AG09319 (cell line): ENCODE data around the gene SLC25A1.

Experiments
- DNase-seq: peaks from one replicate; pipeline ENCODE4 v3.0.0-alpha.2; 2010; ENCODE audit warnings: low read depth; ENCODE audit errors: extremely low read depth
- TF ChIP-seq, protein P1 (sequence below): IDR thresholded peaks from 2 replicates; pipeline ENCODE4 v1.5.1; 2011; ENCODE audit warnings: low read depth, mild to moderate bottlenecking, inconsistent platforms, low read length, moderate library complexity

Gene SLC25A1

DNA sequence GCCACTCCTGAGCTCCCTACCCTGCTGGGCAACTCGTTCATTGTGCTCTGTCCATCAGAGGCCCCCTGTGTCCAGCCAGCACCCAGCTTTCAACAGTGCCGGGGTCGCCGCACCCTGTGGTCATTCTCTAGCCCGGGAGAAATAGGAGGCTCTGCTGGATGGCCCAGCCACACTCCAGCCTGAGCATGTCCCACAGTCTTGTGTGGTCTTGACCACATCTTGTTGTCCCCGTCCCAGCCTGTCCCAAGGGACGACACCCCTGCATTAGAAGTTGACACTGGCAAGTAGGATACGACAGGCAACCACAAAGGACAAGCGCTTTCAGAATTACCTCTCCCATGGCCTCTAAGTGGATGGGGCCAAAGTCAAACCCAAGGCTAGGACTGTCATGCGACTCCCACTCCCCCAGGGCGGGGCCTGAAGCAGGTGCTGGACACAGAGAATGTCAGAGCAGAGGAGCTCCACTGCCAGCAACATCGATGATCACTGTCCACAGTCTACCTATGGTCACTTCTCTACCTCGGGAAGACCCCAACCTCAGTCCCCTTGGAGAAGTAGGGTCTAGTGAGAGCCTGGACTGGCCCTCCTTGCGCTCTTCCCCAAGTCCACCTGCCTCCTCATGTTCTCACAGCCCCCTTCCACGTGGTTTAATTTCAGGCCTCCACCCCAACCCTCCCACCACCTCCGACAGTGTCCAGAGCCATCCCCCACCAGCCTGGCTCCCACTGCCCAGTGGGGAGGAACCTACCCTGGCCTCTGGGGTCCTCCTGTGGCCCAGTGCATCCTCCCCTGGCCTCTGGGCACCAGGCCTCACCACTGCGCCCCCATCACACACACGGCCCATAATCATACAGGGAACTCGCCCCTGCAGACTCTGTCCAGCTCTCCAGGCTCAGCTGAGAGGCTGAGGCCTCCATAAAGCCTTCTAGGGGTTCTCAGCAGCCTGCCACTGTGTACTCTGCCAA is 51.9 kb downstream of the SLC25A1 start:
- DNase-seq, result no peak
- TF ChIP-seq, protein P1, sequence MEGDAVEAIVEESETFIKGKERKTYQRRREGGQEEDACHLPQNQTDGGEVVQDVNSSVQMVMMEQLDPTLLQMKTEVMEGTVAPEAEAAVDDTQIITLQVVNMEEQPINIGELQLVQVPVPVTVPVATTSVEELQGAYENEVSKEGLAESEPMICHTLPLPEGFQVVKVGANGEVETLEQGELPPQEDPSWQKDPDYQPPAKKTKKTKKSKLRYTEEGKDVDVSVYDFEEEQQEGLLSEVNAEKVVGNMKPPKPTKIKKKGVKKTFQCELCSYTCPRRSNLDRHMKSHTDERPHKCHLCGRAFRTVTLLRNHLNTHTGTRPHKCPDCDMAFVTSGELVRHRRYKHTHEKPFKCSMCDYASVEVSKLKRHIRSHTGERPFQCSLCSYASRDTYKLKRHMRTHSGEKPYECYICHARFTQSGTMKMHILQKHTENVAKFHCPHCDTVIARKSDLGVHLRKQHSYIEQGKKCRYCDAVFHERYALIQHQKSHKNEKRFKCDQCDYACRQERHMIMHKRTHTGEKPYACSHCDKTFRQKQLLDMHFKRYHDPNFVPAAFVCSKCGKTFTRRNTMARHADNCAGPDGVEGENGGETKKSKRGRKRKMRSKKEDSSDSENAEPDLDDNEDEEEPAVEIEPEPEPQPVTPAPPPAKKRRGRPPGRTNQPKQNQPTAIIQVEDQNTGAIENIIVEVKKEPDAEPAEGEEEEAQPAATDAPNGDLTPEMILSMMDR, result no peak
